ENCODE data around the gene CPSF3.

CPSF3 gene
- 23.5 to 106 (median 37.0) reads per million in 3 experiments for total RNA-seq

DNA sequence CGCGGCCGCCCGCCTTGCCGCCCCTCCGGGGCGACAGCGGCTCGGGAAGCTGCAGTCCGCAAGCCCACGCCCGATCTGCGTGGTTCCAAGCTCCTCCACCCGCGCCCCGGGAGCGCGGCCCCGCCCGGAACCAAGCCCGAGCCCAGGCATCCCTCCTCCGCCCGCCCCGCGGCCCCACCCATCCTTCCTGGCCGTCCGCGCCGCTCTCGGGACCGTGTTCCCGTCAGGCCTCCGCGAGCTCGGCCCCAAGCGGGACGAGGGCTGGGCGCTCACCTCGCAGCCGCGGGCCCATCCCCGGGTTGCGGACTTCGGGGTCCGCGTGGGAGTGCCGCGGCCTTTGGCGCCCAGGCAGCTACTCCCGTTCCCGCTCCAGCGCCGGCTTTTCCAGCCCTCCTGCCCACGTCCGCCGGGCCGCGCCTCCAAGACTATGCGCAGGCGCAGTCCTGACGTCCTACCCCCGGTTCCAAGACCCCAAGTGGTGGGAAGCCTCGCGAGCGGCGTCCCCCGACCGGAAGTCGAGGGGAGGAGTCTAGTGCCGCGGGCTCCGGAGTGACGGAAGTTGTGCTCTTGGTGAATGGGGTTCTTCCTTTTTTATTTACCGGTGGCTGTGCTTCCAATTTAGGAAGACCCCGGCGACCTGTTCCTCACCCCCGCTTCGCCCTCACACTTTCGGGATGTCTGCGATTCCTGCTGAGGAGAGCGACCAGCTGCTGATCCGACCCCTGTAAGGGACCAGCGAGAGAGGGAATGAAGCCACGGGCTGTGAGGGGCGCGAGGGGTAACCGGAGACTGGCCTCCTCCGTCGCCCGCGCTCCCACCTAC, at the start of gene CPSF3, which contains the start of gene ITGB1BP1:
Gene CPSF3, plus strand, starts transcription at position 555 of the 822 bp plus-strand sequence. Its CDS starts 120 bp downstream, at position 675.
Gene ITGB1BP1, minus strand, starts transcription at position 429 of the 822 bp plus-strand sequence. CDS start 4,831 bp downstream, outside the sequence.
- DNase-seq: peak; percentile 95

DNA sequence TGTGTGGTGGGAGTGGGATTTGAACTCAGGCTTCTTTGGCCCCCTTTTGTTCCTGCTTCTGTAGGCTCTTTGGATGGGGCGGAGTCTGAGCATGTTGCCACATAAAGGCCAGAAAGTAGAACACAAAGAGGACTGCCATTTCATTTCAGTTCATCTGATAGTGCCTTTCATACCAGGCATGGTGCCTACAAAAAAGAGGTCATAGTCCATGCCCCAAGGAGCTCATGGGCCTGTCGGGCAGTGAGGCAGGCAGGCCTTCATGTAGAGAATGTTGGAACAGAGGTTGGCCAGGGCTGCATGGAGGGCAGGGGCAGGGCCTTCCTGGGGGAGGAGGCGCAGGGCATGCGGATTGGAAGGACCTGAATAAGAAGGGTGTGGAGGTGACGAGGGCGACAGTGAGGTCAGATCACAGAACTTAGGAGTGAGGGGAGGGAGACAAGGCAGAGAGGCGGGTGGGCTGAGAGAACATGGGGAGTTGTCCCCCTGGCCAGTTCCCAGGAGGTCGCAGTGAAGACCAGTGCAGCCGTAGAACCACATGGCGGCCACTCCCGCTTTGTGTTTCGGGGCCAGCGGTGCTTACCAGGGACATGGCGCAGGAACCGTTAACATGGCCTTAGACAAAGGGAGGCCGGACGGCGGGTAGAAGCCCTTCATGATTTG, 49.3 kb upstream of the CPSF3 start:
- no peak for DNase-seq

DNA sequence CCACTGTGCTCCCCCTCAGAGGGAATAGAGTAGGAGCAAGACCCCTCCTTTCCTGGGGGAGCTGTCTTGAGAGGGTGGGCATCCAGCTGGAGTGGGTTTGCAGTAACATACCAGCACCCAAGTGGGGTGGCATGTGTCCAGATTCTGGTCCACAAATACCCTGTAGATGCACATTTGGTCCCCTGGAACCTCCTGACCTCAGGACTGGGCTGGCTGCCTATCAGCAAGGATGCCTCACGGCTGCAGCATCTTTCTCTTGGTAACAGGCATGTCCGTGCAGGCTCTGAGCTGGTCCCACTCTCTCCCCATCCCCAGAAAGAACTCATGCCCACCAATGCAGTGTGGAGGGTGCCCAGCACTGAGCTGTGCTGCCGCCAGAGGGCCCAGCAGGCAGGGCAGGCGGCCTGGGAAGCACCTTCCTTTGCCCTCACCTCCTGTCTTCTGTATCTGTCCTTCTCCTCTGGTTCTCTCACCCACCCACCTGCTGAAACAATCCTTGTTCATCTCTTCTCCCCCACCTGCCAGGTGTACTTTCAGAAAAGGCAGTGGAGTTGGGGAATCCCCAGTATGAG, 47.5 kb upstream of the CPSF3 start:
- DNase-seq: no peak

DNA sequence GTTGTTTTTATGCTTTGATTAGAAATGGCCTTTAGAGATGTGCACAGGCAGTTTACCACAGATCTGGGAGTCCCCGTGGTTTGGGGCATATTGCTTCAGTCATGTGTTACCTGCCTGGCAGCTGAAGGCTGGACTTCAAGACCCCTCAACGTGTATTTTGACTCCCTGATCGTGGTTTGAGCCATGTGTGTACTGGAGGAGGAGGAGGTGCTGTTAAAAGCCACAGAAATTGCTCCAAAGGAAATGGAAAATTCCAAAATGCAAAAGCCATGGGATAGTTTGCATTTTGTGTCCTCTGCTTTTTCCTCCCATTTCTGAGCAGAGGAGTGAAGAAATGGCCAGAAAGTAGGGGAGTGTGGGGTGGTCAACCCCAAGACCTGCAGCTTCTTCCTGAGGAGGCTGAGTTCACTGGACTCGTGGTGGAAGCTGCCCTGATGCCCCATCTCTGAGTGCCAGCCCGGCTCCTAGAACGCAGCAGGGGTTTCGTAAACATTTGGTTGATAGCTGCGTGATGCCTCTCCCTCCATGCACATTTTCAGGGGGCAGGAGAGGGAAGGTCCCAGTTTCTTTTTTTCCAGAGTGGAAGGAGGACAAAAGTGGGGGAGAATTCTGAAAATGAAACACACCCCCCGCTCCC, 45.9 kb upstream of the CPSF3 start:
- no peak for DNase-seq

DNA sequence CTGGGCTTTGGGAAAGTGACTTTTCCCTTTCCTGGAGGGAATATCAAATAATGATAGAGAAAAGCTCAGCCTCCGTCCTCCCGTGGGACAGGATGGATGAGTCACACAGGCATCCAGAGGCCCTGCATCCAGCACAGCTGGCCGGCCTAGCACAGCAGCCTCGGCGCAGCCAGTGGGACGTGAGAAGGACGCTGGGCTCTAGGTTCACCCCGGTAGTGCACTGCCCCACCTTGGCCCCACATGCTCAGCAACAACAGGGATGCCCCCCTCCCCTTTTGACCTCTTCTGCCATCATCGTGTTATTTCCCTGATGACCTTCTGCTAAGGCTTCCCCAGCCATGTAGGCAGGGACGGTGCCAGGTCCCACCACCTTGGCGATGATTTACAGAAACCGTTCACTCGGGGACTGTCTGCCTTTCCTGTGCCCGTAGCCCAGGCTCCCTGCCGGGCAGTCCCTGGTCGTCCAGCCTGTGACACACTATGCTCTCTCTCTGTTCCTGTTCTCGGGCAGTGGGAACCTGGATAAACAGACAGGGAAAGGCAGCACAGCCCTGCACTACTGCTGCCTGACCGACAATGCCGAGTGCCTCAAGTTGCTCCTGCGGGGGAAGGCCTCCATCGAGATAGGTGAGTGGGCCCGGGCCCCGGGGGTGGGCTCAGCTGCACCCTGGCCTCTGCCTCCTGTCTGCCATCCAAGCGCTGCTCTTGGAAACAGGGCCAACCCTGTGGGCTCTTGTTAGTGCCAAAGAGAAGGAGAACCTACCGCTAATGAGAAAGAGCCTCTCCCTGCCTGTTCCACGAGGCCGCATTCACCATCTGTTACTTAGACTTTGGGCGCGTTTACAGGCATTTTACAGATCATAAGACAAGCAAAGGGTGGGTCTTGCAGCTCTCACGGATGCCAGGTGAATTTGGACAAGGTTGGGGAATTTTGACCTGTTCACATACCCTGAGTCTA, 44.7 kb upstream of the CPSF3 start:
- DNase-seq: no peak

DNA sequence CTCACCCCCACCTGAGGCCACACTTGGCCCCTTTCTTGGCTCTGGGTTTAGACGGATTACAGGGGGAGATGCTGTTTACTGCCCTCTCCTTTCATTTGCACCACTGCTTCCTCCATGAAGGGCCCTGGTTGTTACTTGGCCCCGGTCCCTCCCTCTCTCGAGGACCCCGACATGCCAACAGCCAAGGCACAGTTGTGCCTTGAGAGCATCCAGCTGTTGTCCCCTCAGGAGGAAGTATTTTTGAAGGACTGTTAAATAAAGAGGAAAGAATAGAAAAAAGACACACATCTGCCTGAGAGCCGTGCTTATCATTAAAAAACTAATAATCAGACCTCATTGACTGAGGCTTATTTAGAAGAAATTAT, 44.1 kb upstream of the CPSF3 start:
- no peak for DNase-seq

DNA sequence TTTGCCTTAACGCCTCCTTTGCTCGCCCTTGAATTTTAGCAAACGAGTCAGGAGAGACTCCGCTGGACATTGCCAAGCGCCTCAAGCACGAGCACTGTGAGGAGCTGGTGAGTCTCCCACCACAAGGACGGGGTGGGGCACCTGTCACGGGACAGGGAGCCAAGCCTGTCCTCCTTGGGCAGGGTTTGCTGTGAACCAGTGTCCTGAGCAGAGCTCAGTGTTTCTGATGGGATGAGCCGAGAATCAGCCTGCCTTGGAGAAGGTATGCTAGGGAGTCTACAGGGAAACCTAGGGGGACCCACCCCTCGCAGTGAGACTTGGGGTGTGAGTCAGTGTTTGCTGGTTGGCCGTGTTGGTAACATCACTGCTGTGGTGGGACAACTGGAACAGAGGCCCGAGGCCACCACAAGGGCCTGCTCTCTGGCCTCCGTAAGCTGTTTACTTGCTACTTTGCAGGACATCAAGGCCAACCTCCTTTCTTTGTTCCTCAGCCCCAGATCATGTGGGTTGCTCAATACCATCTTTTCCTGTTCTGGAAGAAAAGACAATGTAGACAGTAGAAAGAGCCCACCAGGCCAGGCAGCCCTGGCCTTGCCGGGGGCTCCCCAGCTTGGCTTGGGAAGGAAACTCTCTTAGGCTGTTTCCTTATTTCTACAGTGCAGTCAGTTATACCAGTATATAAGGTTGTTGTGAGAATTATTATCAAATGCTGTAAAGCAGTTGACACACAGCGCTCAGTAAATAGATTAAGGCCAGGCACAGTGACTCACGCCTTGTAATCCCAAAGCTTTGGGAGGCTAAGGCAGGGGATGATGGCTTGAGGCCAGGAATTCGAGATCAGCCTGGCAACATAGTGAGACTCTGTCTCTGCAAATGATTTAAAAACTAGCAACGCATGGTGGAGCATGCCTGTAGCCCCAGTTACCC, 42.5 kb upstream of the CPSF3 start:
- DNase-seq: no peak

DNA sequence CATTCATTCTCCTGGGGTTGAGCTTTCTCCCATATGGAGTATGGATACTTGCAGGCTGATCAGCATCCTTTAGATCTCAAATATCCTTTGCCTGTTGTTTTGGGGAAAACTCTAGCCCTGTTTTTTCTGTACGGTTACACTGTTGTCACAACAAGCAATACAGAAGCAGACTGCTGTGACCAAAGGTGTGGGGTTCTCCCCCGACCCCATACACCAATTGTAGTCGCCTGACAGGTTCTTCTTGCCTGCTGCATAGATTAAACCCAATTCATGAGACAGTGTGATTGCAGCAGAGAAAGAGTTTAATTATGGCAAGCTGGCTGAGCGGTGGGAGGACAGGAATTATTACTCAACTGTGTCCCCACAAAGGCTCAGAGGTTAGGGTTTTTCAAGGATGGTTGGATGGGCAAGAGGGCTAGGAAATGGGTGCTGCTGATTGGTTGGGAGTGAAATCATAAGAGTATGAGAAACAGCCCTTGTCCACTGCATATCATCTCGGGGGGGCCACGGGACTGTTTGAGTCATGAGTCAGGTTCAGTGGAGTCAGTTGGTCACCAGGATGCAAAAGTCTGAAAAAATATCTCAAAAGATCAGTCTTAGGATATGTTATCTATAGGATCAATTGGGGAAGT, 40.7 kb upstream of the CPSF3 start:
- DNase-seq: no peak

DNA sequence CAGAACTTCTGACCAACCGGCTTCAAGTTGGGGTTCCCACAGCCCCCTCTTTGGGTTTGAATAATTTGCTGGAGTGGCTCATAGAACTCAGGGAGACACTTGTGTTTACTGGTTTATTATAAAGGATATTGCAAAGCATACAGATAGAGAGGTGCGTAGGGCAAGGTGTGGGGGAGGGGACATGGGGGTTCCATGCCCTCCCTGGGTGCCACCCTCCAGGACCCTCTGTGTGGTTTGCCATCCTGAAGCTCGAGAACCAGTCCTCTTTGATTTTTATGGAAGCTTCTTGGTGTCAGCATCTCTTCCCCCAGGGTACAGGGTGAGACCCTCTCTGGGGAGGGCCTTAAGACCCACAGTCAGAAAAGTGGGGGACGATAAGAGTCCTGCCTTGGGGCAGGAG, 38.9 kb upstream of the CPSF3 start:
- no peak for DNase-seq

DNA sequence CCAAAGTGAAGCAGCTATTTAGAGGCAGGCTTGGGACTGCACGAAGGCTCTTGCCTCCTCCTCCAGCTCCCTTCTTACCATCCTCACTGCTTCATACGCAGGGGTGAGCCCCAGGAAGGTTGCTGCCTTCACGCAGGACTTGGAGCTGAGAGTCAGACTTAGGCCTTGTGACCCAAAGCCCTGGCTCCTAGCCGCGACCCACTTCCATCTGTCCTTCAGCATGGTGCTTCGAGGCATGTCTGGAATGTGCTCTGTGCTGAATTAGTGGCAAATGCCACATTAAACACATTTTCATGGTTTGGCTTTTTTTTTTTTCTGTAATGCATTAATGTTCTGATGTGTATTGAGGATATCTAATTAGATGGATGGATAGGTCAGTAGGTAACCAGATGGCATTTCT, 37.6 kb upstream of the CPSF3 start:
- DNase-seq: no peak

DNA sequence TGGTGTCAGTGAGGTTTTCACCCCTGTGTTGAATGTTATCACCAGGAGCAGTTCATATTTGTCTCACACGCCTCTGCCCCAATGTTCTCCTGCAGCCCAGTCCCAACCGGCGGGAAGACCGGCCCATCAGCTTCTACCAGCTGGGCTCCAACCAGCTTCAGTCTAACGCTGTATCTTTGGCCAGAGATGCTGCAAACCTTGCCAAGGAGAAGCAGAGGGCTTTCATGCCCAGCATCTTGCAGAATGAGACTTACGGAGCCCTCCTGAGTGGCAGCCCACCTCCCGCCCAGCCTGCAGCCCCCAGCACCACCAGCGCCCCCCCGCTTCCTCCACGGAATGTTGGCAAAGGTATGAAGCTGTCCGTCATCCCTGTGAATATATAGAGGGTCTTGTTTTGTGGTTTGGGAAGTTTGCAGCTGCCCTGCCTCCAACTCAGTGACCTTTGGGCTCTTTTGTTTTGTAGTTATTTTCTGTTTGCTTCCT, 35.2 kb upstream of the CPSF3 start:
- DNase-seq: no peak

DNA sequence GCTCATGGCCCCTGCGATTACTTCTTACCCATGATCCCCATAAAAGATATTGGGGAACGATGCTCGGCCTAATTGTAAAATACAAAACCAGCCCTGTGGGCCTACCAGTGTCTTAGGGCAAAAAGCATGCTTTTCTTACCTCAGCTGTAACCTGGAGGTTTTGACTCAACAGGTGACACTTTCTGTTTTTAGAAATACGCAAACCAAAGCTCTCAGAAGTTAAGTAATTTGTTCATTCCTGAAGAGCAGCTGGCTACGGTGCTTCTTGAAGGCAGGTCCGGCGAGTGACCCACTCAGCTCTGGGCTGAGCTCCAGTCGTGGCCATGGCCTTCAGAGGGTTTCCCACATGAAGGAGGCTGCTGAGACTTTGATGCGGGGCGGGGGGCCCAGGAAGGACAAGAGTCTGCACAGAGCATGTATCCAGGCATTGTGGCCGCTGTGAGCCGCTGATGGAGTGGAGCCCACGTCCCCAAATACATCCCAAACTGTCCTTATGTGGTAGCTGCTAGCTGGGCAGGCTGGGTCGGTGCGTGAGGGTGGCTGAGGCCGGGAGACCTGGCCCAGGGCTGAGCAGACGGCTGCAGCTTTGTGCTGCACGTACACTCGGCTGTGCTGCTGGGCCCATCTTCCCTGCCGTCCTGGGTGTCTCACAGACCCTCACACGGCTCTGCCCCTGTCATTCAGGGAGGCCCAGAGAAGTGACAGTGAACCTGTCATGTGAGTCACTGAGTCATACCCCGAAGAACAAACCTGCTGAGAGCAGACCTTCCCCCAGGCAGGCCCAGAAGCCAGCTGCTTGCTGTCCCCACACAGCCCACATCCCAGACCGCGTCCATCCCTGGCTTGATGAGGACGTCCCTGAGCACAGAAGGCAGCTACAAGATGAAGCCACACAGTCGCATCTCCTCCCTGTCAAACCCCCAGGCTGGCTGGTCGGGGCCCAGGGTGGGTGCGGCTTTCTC, 34.2 kb upstream of the CPSF3 start:
- DNase-seq: no peak

DNA sequence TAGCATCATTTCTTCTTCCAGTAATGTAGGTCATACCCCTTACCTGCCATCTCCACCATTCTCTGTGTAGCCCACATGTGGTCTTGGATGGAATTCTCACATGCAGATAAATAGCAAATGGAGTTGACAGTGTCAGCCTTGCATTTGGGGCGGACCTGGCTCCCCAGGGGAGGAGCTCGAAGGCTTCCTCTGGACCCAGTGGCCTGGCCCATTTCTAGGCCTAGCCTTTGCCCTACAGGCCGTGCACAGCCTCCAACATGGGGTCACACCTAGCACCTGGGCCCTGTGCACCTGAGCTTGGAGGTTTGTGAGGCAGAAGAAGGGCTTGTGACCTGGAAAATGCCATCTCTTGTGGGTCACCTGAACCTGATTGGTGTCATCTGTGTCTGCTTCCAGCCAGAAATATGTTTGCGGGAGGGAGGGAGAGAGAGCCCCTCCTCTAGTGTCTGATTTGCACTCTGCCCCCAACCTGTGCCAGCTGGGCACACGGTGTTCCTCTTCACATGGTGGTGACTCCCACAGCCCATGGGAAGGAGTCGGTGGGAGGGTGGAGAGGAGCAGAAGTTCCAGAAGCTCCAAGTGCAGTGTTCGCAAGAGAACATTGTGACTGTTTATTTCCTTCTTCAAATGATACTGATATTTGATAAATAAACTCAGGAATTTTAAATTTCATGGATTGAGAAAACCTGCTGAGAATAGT, 33.2 kb upstream of the CPSF3 start:
- no peak for DNase-seq

DNA sequence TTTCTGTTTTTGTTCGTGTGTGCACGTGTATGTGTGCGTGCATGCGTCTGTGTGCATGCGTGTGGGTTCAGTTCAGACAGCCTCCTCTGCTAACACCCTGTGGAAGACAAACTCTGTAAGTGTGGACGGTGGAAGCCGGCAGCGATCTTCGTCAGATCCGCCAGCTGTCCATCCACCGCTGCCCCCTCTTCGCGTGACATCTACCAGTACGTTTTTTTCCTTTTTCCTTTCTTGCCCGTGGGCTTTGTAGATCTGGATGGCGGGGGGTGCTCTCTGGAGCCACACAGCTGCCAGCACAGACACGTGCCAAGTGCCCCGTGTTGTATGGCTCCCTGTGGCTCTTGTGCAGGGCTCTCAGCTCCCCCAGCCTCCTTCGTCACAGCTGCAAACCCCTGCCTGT, 32.5 kb upstream of the CPSF3 start:
- no peak for DNase-seq

DNA sequence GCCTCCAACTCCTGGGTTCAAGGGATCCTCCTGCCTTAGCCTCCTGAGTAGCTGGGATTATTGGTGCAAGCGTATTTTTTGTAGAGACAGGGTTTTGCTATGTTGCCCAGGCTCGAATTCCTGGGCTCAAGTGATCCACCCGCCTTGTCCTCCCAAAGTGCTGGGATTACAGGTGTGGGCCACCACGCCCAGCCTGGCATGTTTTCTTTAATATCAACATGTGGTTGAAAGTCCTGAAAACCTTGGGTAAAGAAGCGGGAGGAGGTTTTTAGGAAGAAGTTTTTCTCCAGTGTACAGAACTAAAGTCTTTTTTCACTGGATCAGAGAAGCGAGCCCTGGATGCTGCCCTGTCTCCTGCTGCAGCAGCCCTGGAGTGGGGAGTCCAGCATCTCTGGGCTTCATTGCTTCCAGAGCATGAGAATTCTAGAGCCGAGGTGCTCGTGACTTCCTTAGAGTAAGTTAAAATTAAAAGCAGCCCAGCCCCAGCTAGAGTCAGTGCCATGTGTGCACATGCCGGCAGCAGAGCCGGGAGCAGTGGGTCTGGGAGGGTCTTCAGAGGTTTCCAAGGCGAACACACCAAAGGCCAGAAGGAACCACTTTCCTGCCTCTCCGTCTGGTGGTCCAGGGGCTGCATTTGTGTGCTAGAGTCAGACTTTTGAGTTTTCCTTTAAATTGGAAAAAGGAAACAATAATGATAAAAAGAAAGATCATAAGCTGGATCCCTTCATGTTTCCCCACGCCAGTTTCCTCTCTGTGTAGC, 31.3 kb upstream of the CPSF3 start:
- no peak for DNase-seq

DNA sequence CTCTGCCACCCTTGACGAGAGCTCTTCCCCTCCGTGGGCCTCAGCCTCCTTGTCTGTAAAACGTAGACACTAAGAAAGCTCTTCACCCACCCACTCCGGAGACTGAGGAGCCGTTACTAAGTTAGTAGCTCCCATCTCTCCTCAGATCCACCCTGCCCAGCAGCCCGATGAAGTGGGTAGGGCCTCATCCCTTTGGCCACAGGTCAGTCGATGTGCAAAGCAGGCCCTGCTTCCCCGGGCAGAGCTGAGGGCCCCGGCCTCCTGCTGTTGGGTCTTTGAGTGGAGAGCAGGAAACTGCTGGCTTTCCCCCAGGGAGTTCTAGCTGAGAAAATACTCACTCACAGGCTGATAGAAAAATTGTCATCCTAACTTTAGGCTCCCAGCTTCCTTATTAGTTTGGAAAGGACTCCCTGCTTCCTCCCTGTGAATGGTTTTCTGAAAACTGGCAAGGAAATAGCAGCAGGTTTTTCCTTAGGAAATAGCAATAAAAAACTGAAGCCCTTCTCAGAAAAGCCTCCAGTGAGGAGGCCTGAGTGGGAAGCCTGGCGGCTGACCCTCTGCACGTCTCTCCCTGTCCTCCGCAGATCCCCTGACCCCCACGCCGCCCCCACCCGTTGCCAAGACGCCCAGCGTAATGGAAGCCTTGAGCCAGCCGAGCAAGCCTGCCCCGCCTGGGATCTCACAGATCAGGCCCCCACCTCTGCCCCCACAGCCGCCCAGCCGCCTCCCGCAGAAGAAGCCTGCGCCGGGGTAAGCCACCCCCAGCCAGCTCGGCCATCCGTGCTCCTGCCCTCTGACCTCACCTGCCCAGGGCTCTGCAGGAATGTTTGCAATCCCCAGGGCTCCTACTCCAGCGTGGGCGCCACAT, 30.3 kb upstream of the CPSF3 start:
- no peak for DNase-seq

DNA sequence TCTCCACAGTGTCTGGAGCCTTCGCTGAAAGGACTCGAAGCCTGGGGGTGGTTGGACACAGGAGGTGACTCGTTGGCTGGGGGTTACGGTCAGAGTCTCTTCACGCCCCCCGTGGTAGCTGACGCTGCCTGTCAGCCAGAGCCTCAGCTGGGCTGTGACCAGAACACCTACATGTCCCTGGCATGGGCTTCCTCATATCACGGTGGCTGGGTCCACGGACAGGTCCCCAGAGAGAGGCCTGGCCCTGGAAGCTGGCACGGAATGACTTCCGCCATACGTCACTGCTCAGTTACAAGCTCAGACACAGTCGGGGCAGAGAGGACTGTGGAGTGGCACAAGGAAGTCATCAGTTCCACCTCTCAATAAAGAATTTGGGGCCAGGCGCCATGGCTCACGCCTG, 28.6 kb upstream of the CPSF3 start:
- no peak for DNase-seq
